G401.6 (cell line): ENCODE data around the gene IL34.
"Not testable (repeated sequence)": the region's sequence is repeated elsewhere in the genome, so short reads cannot be mapped to it uniquely, and the experiment has no call there.

Experiments used
- FAIRE-seq: peaks from 2 replicates; lab custom pipeline; 2012; peaks lifted over from hg19 to GRCh38; lab: Jason Lieb, UNC

The IL34 gene

DNA sequence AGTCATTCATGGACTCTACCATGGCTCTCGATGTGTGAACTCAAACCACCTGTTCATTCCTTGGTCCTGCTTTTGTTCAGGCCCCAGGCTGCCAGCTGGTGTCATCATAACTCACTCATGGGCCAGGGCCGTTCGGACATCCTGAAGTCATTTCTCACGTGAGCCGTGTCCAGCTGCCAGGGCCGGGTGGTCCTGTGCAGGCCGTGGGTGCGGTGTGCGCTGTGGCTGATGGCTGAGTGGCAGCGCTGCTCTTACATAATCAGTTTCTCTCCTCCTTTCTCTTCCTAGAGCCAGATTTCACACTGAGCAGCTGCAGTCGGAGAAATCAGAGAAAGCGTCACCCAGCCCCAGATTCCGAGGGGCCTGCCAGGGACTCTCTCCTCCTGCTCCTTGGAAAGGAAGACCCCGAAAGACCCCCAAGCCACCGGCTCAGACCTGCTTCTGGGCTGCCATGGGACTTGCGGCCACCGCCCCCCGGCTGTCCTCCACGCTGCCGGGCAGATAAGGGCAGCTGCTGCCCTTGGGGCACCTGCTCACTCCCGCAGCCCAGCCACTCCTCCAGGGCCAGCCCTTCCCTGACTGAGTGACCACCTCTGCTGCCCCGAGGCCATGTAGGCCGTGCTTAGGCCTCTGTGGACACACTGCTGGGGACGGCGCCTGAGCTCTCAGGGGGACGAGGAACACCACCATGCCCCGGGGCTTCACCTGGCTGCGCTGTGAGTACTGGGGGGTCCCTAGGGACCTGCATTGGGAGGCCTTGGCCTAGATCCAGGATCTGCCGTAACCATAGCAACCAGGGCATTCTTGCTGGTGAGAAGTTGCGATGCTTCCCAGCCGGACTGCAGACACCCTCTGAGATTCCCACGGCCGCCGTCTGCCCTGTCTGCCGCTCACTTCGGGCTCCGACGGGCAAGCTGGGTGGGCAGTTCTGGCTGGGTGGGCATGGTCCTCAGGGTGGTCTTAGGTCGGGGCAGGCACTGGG lies at the start of gene IL34:
Gene IL34, plus strand, starts transcription at position 300 of the 982 bp plus-strand sequence. Its CDS starts 389 bp downstream, at position 689.
- FAIRE-seq, result no peak

DNA sequence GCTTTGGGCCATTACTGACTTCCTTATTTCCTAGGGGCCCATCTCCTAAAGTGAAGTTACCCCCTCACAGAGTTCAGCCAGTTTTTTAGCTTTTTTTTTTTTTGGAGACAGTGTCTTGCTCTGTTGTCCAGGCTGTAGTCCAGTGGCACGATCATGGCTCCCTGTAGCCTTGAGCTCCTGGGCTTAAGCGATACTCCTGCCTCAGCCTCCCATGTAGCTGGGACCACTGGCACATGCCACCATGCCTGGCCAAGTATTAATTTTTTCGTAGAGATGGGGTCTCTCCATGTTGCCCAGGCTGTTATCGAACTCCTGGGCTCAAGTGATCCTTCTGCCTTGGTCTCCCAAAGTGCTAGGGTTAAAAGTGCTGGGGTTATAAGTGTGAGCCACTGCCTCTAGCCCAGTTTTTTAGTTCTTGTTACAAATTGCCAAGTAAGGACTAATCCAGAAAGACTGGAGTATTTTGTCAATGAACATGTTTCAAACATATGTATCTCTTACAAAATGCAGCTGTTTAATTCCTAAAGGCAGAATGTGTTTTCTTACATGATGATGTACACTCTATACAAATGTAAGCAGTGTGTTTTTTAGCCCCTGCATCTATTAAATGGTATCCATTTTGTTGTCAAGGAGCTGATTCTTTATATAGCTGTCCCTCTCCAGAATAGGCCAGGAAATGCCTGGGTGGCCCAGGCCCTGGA lies 49.1 kb upstream of the IL34 start:
- FAIRE-seq, result no peak

DNA sequence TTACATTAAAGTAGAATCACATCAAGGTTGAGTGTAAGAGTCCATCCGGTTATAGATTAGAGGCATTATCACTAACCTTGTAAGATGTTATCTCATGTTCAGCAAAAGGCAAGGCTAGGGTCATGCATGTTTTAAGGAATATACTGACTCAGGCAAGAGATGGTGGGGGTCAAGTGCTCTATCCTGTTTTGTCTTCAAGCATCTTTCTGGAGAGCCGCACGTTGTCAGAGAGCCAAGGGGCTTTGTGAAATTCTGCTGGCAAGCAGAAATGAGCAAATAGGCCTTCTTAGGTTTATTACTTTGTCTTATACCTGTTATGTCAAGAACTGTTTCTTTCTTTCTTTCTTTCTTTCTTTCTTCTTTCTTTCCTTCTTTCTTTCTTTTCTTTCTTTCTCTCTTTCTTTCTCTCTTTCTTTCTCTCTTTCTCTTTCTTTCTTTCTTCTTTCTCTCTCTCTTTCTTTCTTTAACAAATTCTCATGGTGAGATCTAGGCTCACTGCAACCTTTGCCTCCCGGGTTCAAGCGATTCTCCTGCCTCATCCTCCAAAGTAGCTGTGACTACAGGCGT lies 47.3 kb upstream of the IL34 start:
- no peak for FAIRE-seq

DNA sequence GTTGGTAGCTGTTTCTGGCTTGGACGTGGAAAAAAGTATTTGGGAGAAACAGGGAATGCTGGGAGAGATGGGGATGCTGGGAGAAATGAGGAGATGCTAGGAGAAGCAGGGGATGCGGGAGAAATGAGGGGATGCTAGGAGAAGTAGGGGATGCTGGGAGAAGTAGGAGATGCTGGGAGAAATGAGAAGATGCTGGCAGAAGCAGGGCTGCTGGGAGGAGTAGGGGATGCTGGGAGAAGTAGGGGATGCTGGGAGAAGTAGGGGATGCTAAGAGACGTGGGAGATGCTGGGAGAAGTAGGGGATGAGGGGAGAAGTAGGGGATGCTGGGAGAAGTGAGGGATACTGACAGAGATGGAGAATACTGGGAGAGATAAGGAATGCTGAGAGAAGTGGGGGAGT lies 45.6 kb upstream of the IL34 start:
- no peak for FAIRE-seq

DNA sequence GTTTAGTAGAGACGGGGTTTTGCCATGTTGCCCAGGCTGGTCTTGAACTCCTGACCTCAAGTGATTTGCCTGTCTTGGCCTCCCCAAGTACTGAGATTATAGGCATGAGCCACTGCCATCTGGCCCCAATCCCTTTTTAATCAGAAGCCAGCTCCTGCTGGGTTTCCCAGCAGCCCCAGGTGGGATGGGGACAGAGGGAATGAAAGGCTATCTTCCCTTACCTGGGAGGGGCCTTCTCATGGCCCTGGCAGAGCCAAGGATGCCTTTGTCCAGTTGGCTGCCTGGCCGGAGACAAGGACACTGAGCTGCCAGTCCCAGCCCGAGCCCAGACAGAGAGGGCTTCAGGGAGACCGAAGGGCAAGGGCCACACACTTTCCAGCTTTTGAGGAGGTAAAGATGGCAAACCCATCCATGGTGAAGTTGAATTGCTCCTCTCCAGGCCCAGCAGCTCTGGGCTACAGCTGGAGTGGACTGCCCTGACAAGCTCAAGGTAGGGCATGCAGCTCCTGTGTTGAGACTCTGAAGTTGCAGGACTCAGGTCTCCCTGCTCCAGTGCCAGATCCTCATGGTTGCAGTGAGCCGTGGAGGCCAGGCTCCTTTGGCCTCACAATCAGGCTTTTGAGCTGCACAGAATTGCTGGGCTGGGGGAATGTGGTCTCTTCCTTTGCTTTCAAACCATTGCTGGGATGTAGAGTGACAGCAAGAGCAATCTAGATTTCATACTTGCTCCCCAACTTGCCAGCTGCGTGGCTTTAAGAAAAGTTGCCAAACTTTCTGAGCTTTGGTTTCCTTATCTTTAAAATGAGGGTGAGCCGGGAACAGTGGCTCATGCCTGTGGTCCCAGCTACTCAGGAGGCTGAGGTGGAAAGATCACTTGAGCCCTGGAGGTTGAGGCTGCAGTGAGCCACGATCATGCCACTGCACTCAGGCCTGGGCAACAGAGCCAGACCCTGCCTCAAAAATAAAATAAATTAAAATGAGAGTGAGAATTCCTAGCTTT lies 44.5 kb upstream of the IL34 start:
- no peak for FAIRE-seq

DNA sequence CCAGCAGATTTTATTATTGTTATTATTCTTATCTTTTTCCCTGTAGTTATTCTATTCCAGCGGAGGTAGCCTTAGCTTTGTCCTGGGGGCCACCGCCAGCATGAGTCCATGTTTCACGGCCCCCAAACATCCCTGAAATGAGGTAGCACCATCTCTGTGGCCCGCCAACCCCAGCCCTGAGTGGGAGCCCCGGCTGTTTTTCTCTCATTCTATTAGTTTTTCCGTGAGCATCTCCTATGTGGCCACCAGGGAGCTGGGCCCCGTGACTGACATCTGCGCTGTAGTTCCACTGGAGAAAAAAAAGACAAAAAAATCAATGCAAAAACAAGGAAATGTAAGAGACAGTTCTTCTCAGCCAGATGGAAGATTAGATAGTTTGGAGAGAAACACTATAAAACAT lies 43.5 kb upstream of the IL34 start:
- FAIRE-seq, result no peak

DNA sequence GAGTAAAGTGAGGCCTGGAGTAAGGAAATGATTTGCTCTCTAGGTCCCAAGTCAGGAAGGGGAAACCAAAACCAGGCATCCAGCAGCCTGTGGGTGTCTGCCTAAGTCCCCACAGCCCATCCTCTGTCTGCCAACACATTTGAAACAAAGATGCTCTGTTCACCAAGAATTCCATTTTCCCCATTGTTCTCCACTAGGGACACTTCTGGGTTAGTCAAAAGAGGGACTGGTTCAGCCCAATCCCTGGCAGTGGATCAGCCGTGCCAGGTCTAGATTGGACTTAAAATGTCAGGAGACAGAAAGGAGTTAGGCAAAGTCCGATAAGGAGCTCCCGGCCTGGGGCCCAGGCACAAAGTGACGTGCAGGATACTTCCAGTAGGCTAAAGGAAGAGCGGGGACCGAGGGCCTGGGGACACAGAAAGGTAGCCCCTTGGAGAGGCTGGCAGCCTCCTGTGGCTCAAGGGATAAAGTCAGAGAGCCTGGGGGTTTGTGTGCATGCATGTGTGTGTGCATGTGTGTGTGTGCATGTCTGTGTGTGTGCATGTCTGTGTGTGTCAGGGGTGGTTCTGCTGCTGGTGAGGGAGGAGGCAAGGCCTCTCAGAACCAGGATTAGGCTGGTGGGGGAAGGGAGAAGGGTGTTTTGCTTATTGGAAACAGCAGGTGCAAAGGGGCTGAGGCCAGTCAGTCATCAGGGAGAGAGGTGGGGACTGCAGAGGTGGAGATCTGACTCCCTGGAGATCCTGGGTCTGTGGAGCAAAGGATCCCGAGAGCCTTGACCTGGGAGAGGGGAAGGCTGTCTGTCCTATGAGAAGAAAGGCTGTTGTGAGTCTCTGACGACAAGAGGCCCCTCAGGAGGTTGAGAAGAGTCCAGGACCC lies 41.7 kb upstream of the IL34 start:
- no peak for FAIRE-seq

DNA sequence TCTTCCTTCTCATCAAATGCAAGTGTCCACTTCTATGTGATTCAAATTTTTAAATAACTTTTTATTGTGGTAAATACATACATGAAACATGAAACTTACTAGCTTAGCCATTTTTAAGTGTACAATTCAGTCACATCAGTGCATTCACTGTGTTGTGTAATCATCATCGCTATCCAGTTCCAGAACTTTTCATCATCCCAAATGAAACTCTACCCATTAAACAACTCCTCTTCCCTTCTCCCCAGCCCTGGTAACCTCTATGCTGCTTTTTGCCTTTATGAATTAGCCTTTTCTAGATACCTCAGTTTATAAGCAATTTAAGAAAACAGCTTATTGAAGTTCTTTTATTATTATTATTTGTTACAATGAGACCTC lies 41.1 kb upstream of the IL34 start:
- no peak for FAIRE-seq

DNA sequence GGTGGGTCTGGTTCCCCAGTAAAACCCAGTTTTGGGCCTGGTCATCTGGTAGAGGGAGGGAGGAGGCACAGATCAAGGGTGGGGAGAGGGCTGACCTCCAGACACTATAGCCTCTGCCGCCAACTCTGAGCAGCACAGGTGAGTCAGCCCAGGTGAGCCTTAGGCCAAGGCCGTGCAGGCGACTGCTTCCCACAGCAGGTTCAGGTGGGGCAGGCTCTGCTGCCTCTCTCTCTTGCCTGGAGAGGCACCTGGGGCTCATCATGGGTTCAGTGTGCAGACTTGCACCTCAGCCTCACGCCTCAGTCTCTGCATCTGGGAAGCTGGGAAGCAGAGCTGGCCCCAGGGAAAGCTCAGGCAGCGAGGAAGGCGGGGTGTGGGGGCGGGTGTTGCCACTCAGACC lies 37.8 kb upstream of the IL34 start:
- FAIRE-seq, result no peak

DNA sequence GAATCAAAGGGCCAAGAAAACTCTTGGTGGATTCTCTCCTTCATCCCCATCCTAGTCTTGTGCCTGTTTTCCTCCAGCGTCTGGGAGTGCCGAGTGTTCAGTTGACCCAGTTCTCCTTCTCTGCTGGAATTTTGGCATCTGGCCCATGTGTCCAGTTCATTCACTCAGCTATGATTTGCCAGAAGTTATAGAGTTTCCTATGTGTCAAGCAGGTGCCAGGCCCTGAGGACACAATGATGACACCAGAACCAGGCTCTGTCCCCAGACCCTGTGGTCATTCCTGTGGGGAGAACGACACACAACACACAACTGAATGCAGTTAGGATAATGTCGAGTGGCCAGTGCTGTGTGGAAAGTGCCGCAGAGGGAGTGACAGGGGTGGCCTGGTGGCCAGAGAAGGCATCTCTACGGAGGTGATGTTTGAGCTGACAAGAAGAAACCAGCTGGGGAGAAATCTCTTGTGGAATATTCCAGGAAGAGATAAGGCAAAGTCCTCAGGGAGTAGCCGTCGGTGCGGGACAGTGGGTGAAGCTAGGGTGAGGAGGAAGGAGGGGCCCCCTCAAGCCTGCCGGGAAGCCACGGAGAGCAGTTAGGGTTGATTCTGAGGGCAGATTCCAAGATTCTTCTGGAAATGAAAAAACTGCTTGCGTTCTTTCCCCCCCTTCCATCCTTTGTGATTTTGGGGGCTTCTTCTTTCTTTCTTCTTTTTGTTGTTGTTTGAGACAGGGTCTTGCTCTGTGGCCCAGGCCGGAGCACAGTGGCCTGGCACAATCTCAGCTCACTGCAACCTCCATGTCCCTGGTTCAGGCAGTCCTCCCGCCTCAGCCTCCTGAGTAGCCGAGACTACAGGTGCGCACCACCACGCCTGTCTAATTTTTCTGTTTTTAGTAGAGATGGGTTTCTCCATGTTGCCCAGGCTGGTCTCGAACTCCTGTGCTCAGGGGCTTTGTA lies 35.8 kb upstream of the IL34 start:
- no peak for FAIRE-seq

DNA sequence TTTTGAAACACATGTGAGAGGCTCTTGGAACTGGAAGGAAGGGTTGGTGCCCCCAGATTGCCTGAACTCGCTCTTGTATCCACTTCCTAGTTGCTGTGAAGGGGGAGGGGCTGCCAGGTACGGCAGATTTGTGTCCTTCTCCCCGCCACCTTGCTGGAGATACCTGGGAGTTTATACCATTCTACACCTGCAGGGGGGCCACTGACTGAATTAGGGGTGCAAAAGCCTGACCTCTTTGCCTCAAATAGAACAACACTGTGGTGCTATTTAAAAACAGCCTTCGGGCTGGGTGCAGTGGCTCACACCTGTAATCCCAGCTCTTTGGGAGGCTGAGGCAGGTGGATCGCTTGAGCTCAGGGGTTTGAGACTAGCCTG lies 35.1 kb upstream of the IL34 start:
- no peak for FAIRE-seq

DNA sequence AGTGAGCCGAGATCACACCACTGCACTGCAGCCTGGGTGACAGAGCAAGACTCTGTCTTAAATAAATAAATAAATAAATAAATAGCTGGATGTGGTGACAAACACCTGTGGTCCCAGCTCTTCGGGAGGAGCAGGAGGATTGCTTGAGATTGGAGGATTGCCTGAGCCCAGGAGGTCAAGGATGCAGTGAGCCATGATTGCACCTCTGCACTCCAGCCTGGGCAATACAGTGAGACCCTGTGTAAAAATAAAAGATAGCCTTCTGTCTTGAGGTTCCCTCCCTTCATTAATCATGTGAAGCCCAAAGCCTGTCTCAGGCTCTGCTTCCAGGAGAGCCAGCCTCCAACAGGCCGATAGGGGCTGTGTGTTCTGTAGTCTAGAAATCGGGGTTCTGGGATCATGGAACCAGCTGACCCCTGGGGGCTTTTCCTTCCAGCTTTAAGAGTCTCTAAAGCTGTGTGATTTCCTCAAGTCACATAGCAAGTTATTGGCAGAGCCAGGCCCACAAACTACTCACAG lies 34.5 kb upstream of the IL34 start:
- no peak for FAIRE-seq

DNA sequence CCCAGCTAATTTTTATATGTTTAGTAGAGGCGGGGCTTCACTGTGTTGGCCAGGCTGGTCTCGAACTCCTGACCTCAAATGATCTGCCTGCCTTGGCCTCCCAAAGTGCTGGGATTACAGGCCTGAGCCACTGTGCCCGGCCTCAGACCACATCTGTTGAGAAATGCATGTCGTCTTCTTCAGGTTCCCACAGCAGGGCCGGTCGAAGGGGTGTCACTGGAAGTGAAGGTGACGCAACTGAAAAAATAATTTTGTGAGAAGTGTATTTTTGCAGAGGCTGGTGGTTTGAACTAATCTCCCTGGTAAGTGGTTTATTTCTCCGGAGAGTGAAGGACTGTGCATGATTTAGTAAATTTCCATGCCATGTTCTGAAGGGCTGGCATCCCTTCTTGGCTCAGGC lies 33.4 kb upstream of the IL34 start:
- FAIRE-seq, result no peak

DNA sequence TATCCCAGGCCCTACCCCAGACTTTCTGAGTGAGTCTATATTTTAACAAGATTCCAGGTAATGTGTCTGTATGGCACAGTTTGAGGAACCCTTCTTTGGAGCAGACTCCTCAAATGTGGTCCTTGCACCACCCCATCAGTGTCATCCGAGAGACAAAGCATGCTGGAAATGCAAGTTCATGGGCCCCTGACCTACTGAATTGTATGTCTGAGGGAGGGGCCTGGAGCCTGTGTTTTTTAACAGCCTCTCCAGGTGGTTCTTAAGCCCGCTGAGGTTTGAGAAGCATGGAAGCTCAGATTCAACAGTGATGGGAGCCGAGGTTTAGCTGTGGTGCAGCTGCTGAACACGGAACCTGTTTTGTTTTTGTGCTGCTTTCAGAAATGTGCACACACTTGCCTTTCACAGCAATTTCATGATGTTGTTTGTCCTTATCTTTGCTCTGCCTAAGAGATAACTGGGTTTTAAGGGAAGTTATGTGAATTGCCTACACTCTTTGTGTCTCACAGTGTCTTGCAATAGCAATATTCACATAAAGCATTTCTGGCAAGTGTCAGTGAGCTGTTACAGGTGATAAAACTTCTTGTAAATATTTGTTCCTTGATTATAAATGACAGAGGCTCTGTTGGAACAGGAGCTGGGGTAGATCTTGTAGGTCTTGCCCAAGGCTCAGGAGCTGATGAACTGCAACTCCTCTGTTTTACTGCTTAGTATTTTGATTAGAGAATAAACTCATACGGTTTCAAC lies 32.0 kb upstream of the IL34 start:
- no peak for FAIRE-seq

DNA sequence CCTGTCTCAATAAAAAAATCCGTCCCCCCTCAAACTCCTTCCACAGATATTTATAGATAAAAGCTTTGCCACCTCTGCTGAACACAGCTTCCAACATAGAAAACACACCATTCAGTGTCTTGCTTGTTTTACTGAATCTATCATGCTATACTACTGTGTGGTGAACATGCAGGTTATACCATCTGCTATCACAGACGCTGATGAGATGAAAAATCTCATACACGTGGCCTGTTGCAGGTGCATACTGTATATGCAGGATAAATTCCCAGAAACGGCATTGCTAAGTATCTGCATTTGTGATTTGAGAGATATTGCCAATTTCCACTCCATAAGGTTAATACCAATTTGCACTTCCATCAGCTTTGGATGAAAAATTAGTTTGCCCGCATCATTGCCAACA lies 30.4 kb upstream of the IL34 start:
- no peak for FAIRE-seq

DNA sequence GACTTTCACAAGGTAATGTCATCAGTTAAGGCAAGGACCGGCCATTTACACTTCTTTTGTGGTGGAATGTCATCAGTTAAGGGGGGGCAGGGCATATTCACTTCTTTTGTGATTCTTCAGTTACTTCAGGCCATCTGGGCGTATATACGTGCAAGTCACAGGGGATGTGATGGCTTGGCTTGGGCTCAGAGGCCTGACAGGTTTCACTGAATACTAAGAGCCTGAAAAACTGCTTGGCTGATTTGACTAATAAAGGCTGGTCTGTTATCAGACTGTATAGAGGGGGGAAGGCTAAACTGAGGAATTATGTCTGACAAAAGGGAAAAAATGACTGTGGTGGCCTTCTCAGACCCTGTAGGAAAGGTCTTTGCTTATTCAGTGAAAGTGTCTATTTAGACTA lies 24.5 kb upstream of the IL34 start:
- not testable (repeated sequence) for FAIRE-seq

DNA sequence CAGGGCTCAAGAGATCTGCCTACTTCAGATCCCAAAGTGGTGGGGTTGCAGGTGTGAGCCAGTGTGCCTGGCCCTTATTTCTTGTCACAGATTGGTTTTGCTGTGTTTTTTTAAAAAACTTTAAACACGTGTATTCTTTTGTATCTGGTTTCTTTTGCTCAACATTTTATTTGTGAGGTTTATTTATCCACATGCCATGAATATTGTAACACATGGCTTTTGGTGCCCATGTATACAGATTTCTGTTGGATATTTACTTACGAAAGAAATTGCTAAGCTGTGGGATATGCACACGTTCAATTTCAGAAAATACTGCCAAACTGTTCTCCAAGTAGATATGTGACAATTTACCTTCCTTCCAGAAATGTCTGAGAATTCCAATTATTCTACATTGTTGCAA lies 18.7 kb upstream of the IL34 start:
- FAIRE-seq, result no peak

DNA sequence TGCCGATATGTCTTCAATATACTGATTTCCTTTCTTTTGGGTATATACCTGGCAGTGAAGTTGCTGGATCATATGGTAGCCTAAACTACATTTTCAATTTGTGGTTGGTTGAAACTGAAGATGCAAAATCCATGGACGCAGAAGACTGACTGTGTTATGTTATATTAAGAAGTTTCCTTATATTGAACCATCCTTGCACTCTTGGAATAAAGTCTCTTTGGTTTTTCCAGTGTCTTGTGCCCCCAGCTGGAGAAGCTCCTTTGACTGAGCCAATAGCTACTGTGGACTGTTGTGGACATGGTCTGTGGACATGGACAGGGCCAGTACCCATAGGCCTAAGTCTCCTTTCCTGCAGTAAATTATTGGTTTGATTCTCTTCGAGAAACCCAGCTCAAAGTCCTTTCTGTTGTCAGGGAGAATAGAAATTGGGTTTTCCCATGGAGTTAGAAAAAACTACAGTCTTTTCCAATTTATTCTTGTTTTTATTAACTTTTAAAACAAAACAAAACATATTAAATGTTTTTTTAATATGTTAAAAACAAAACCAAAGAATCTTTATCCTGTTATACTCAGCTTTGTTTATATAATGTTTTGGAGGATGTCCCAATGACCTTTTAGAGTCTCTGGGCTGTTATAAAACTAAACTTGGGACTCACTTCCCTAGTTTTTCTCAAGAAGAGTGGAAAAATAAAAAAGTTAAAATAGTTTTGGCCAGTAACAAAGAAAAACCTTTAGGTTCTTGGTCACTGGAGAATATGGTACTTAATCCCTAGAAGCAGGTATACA lies 15.2 kb upstream of the IL34 start:
- FAIRE-seq, result no peak
